ENCODE measurements around the gene KRT26. TPM values are rescaled to one million over a fixed set of nuclear protein-coding genes. Genes with fewer than 3 reads are reported as not detected.

Gene KRT26
- total and polyA plus RNA-seq, 2 donors (not counting 1 experiment from before 2014, with no cell fraction given), result not detected

- intact Hi-C loops (cut with micrococcal nuclease), result loop anchor here (10.0 kb wide), 1 partner anchor 160 kb away; the partner anchor contains the start of gene CCR7
- H3K9ac ChIP-seq (ENCODE audit: low read length), result no peak overlapping the region
- H3K36me3 ChIP-seq (replicated peaks in 1 of 2; ENCODE audit: control extremely low read depth in 1 of 2, control insufficient read depth in 1 of 2, extremely low read depth in 1 of 2, insufficient read depth in 2 of 2, low read length in 1 of 2), result no peaks in the 10 kb centered on the region
- no peaks in the 10 kb centered on the region for H3K27me3 ChIP-seq (replicated peaks in 1 of 4; ENCODE audit: control extremely low read depth in 1 of 4, control insufficient read depth in 3 of 4, insufficient read depth in 4 of 4, low read length in 3 of 4)
- no peak for ATAC-seq (ENCODE audit: low read depth)
- peaks cover 20% of the 10 kb centered on the region in 2 donors for H3K4me1 ChIP-seq (ENCODE audit: control insufficient read depth in 2 of 2, insufficient read depth in 2 of 2, low read length in 2 of 2)
- no peaks in the 10 kb centered on the region for H3K9me3 Mint-ChIP-seq (ENCODE audit: insufficient read depth)
- H4K20me1 ChIP-seq (ENCODE audit: control insufficient read depth, insufficient read depth, low read length, poor library complexity, severe bottlenecking), result no peaks in the 10 kb centered on the region
- no peak overlapping the region for H2AFZ ChIP-seq (ENCODE audit: insufficient read depth, low read depth, low read length, poor library complexity, severe bottlenecking)
- no peaks in the 10 kb centered on the region for H3K9me3 ChIP-seq (ENCODE audit: control extremely low read depth in 1 of 3, control insufficient read depth in 2 of 3, insufficient read depth in 1 of 3, low read length in 2 of 3)
- TF ChIP-seq CTCF (IDR thresholded peaks at IDR 0.05), result no peak
- TF ChIP-seq EZH2 (IDR thresholded peaks at IDR 0.05; ENCODE audit: borderline replicate concordance, insufficient read depth, low read depth, low read length, poor library complexity, severe bottlenecking), result no peak
- ChIA-PET CTCF (no interaction called here), POLR2A (no interaction called here)
- peaks cover 19% of the 10 kb centered on the region for H3K4me1 Mint-ChIP-seq
- no peak overlapping the region for H3K27ac ChIP-seq (ENCODE audit: low read length in 2 of 2)
- no peak overlapping the region for H3K4me2 ChIP-seq (replicated peaks; ENCODE audit: low read depth, low read length, poor library complexity, severe bottlenecking)
- DNase-seq, result no peak
- WGBS (ENCODE audit: insufficient coverage), result 100% methylated on average over 1 of the region's 1 CpG
- H3K27ac Mint-ChIP-seq, result no peak overlapping the region
- no peaks in the 10 kb centered on the region for H3K79me2 ChIP-seq (ENCODE audit: control insufficient read depth, insufficient read depth, low read length)
- H3K4me3 ChIP-seq (ENCODE audit: control extremely low read depth in 1 of 5, extremely low read depth in 1 of 5, insufficient read depth in 1 of 5, low read depth in 2 of 5, low read length in 4 of 5), result no peak overlapping the region
- no peak overlapping the region for H3K4me3 Mint-ChIP-seq
- peaks cover 18% of the 10 kb centered on the region for H3K27me3 Mint-ChIP-seq
Measured at GRCh38 chr17:40724656-40725055, 47.3 kb downstream of the KRT26 start.

GRCh38 chr17:40722241-40722640, 49.8 kb downstream of the KRT26 start:
- no CpG with 5 or more reads among the region's 1 CpG for WGBS (ENCODE audit: insufficient coverage)
- Histone ChIP-seq H3K27ac (ENCODE audit: low read length in 2 of 2) (no peak overlapping the region), H3K79me2 (ENCODE audit: control insufficient read depth, insufficient read depth, low read length) (no peaks in the 10 kb centered on the region), H3K4me2 (replicated peaks; ENCODE audit: low read depth, low read length, poor library complexity, severe bottlenecking) (no peak overlapping the region), H3K9ac (ENCODE audit: low read length) (no peak overlapping the region), H2AFZ (ENCODE audit: insufficient read depth, low read depth, low read length, poor library complexity, severe bottlenecking) (no peak overlapping the region), H3K4me1 (ENCODE audit: control insufficient read depth in 2 of 2, insufficient read depth in 2 of 2, low read length in 2 of 2) (peaks cover 6 to 7% of the 10 kb centered on the region in 2 donors), H4K20me1 (ENCODE audit: control insufficient read depth, insufficient read depth, low read length, poor library complexity, severe bottlenecking) (no peaks in the 10 kb centered on the region), H3K36me3 (replicated peaks in 1 of 2; ENCODE audit: control extremely low read depth in 1 of 2, control insufficient read depth in 1 of 2, extremely low read depth in 1 of 2, insufficient read depth in 2 of 2, low read length in 1 of 2) (no peaks in the 10 kb centered on the region), H3K27me3 (replicated peaks in 1 of 4; ENCODE audit: control extremely low read depth in 1 of 4, control insufficient read depth in 3 of 4, insufficient read depth in 4 of 4, low read length in 3 of 4) (no peaks in the 10 kb centered on the region), H3K4me3 (ENCODE audit: control extremely low read depth in 1 of 5, extremely low read depth in 1 of 5, insufficient read depth in 1 of 5, low read depth in 2 of 5, low read length in 4 of 5) (no peak overlapping the region), H3K9me3 (ENCODE audit: control extremely low read depth in 1 of 3, control insufficient read depth in 2 of 3, insufficient read depth in 1 of 3, low read length in 2 of 3) (no peaks in the 10 kb centered on the region)
- TF ChIP-seq CTCF (IDR thresholded peaks at IDR 0.05) (no peak), EZH2 (IDR thresholded peaks at IDR 0.05; ENCODE audit: borderline replicate concordance, insufficient read depth, low read depth, low read length, poor library complexity, severe bottlenecking) (no peak)
- ChIA-PET POLR2A (no interaction called here), CTCF (interaction anchor here (0.9 to 1.2 kb wide), 2 partner anchors 17 to 119 kb away, joined by 3 read pairs; no protein-coding TSS in a partner anchor)
- no peaks in the 10 kb centered on the region for H3K9me3 Mint-ChIP-seq (ENCODE audit: insufficient read depth)
- no peak for DNase-seq
- intact Hi-C loops (cut with micrococcal nuclease), result loop anchor here (10.0 kb wide), 1 partner anchor 157 kb away; the partner anchor contains the start of gene CCR7
- H3K27me3 Mint-ChIP-seq, result peaks cover 25% of the 10 kb centered on the region
- ATAC-seq (ENCODE audit: low read depth), result no peak
- peaks cover 7% of the 10 kb centered on the region for H3K4me1 Mint-ChIP-seq
- H3K27ac Mint-ChIP-seq, result no peak overlapping the region
- no peak overlapping the region for H3K4me3 Mint-ChIP-seq

Data from B cell (primary cell).